Measurements from ENCODE around the gene MILR1. TPM values are rescaled to one million over a fixed set of nuclear protein-coding genes. Genes with fewer than 3 reads are reported as not detected.
"Not testable (repeated sequence)": the region's sequence is repeated elsewhere in the genome, so short reads cannot be mapped to it uniquely, and the experiment has no call there.

MILR1 gene
- total RNA-seq, 1 experiment from 2014 or later: 8.2 TPM

DNA sequence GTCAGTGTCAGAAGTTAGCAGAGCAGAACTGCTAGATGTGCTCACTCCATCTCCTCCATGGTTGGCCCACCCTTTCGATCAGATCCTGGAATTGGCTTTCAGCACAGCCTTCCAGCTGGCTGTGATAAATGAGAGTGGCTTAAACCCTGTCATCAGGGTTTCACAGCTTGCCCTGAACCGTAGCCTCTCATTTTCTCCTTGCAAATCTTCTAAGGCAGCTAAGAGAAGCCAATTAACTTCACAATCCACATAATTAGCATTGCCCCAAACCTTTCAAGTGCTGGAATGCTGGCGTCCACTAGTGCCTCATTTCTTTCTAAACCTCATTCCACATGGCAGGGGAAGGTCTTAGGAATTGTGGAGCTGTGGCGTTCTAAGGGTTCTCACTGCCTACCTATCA lies 21.7 kb downstream of the MILR1 start:
- no peak for DNase-seq (ENCODE audit: low read depth)

DNA sequence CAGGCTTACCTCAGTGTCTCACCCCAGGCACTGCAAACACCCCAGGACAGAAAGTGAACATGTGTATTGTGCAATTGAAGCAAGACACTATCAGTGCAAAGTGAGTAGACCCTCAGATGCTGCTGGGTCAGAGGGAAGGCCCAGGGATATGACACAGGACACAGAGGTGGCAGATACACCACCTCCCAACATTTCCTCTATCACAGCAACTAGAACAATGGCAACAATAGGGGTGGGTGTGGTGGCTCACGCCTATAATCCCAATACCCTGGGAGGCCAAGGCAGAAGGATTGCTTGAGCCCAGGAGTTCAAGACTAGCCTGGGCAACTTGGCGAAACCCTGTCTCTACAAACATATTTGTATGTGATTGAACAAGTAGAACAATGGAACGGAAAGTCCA lies 22.5 kb downstream of the MILR1 start:
- DNase-seq (ENCODE audit: low read depth): no peak

DNA sequence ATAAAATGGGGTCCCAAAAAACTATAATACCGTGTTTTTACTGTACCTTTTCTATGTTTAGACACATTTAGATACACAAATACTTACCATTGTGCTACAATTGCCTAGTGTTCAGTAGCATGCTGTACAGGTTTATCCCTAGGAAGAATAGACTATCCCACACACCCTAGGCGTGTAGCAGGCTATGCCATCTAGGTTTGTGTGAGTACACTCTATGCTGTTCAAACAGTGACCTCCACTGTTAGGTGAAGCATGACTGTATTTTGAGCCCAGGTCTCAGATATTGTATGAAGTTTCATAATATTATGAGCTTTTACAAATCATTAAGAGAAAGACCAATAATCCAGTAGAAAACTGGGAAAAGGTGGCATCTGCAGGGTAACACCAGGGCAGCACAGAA lies 23.6 kb downstream of the MILR1 start:
- no peak for DNase-seq (ENCODE audit: low read depth)

- no peak for DNase-seq (ENCODE audit: low read depth)
These were observed 28.9 kb downstream of the MILR1 start for GRCh38 chr17:64477849-64478248.

DNA sequence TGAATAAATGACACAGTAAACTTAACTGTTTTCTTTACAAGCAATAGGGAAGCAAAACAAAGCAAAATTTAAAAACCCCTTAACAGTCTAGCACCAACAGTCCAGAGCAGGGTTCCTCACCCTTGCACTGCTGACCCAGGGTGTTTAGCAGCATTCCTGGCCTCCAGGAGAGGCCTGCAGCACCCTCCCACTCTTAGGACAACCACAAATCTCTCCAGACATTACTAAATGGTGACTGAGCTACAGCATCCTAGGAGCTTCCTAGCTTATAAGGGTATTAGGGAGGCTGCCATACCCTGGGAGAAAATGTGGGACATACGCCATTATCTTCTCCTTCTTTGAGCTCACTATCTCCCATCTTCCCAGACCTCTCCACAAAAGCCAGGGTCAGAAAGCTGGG lies 32.0 kb downstream of the MILR1 start:
- DNase-seq (ENCODE audit: low read depth): no peak

DNA sequence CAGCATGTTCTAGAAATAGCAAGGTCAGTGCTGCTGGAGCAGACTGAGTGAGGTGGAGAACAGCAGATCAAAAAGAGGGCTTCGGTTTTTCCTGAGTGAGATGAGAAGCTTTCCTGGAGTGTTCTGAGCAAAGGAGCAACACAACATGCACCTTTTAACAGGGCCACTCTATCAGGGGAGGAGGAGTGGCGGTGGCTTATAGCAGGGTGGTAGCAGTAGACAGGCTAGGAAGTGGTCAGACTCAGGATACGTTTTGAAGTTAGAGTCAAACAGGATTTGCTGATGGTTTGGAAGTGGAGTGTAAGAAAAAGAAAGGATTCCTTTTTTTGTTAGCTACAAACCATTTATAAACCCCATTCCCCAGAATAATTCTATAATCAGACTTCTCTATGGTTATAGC lies 35.5 kb downstream of the MILR1 start:
- DNase-seq (ENCODE audit: low read depth): no peak

GRCh38 chr17:64488301-64488700 lies 39.4 kb downstream of the MILR1 start:
- no peak for DNase-seq (ENCODE audit: low read depth)

GRCh38 chr17:64491034-64491860 lies 42.3 kb downstream of the MILR1 start:
- DNase-seq (ENCODE audit: low read depth): peak; percentile 45

- DNase-seq (ENCODE audit: low read depth): peak; percentile 33
These were observed 43.1 kb downstream of the MILR1 start for GRCh38 chr17:64491994-64492393.

GRCh38 chr17:64492481-64493109 lies 43.7 kb downstream of the MILR1 start:
- DNase-seq (ENCODE audit: low read depth): no peak

- DNase-seq (ENCODE audit: low read depth): no peak
These were observed 45.2 kb downstream of the MILR1 start for GRCh38 chr17:64494121-64494520.

DNA sequence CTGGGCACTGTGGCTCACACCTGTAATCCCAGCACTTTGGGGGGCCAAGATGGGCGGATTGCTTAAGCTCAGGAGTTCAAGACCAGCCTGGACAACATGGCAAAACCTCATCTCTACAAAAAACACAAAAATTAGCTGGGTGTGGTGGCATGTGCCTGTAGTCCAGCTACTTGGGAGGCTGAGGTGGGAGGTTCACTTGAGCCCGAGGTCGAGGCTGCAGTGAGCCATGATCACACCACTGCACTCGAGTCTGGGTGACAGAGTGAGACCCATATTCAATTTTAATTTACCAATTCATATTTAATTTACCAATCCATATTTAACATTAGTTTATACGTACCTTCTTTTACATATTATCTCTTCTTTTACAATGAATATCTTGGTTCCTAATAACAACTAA lies 46.4 kb downstream of the MILR1 start:
- DNase-seq (ENCODE audit: low read depth): not testable (repeated sequence)

DNA sequence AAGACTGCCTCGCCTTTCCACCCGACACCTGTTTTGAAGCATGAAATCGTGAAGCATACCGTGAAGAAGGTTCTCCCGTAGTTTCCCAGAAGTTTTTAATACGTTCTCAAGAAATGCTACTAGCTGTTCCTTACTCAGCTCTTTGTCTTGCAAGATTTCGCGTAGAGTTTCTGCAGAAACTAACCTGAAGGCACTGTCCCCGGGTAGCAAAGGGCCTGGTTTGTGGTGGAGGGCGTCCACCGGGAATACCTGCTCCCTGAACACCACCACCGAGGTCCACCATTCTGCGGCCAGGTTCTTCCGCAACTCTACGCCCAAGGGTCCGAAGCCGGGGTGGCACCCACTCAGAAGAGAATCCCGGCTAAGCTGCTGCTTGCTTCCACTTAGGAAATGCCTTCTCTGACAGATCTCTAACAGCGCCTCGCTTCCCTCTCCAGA lies 47.5 kb downstream of the MILR1 start:
- DNase-seq (ENCODE audit: low read depth): no peak

- peak; percentile 94 for DNase-seq (ENCODE audit: low read depth)
These were observed 48.1 kb downstream of the MILR1 start, which contains the start of gene POLG2 for GRCh38 chr17:64496786-64497564. Gene POLG2 (minus strand): TSS chr17:64497054. CDS start chr17:64496968, 86 bp downstream.

- no peak for DNase-seq (ENCODE audit: low read depth)
These were observed 48.7 kb downstream of the MILR1 start for GRCh38 chr17:64497565-64498035.

DNA sequence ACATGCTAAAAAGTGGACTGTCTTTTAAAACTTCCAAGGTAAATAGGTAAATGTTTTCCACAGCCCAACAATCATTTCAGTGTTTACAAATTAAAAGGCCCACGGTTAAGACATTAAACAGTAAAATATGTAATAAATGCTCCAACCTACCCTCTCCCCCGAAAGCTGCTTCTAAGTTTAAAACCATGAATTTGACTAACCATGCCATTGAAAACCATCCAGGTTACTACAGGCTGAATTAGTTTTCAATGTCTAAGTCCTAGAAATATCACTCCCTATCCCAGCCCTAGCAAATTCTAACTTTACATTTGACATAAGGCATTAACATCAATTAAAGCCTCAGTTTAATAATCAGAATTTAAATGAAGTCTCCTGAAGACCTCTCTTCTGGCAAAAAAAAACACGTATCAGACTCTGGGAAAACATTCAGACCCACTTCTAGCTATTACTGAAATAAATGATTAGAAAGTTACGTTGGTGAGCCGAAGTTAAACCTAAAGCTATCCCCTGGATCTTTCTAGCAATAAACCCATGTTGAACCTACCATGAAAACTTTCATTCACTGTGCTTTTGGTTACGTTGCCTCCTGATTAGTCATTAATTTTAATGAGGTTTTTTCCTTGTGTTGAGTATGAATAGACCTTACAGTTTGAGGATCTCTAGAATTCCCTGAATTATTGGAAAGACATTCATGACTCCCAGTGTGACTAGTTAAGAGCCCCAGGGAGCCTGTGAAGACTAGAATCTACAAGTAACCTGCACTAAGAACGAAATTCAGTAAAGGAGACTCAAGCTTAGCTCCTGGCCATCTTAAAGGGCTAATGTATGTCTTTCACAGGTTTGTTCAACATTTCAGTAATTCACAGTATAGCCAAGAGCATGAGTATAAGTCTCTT lies 49.6 kb downstream of the MILR1 start:
- no peak for DNase-seq (ENCODE audit: low read depth)

DNA sequence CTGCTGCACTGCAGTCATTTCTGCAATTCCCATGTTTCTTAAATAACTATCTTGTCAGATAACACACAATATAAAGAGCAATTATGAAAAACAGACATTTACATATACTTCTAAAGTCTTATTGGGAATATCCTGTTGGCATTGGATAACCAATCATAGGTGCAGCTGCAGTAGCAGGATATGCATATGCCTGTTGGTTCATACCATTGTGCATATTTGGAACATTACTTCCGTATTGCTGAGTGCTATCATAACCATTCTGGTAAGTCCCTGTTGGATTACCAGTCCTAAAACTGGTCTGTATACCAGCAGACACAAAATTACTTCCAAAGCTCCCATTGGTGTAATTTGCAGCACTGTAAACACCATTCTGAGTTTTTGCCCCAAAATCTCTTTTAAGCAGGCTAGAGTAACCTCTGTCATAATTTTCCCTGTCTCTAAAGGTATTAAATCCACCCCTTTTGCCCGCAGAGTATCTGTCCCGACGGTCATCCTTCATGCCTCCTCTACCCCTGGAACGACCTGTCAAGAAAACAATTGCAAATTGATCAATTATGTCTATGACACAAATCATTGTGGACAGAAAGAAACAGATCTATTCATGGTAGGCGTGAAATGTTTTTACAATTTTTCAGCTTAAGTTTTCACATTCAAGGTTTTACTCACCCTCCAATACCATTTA lies 51.0 kb downstream of the MILR1 start:
- no peak for DNase-seq (ENCODE audit: low read depth)

DNA sequence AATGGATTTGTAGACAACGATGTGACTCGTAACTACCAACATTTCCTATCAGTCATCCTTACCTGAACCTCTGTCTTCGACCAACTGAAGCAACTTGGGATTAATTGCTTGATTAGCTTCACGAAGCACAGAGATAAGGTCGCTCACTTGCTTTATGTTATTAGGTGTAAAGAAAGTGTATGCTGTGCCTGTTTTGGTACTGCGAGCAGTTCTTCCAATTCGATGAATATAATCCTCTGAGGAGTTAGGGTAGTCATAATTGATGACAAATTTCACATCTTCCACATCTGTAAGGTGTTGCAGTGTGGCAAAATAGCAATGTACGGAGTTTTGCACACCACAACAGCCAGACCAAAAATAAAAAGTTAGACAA lies 51.6 kb downstream of the MILR1 start:
- no peak for DNase-seq (ENCODE audit: low read depth)

GRCh38 chr17:64500862-64501765 lies 52.2 kb downstream of the MILR1 start:
- DNase-seq (ENCODE audit: low read depth): no peak
